HepG2 (cell line): ENCODE data around the gene CSNK1D. TPM values are rescaled to one million over a fixed set of nuclear protein-coding genes. Genes with fewer than 3 reads are reported as not detected.

Experiments
- BORCS8-MEF2B ChIP-seq: sonication (generic); formaldehyde crosslinking; IDR thresholded peaks from 2 replicates; pipeline ENCODE4 v1.8.0; 2022; ENCODE audit warnings: mild to moderate bottlenecking, missing genetic modification reagents
- CCAR2 ChIP-seq: fragments of 200-400 bp; formaldehyde crosslinking; optimal IDR thresholded peaks from 2 replicates; pipeline ENCODE3; 2018; ENCODE audit warnings: low read depth, mild to moderate bottlenecking, low read length, moderate library complexity
- CENPBD1 ChIP-seq: sonication (generic); formaldehyde crosslinking; IDR thresholded peaks from 2 replicates; pipeline ENCODE4 v1.8.0; 2022; ENCODE audit warnings: missing genetic modification reagents, low read depth, mild to moderate bottlenecking, borderline replicate concordance
- CERS6 ChIP-seq: sonication (generic); formaldehyde crosslinking; IDR thresholded peaks from 2 replicates; pipeline ENCODE4 v1.5.0; 2020; ENCODE audit warnings: missing genetic modification reagents
- GMEB1 ChIP-seq: sonication (generic); formaldehyde crosslinking; IDR thresholded peaks from 2 replicates; pipeline ENCODE4 v1.5.1; 2020; ENCODE audit warnings: missing genetic modification reagents, mild to moderate bottlenecking, borderline replicate concordance
- JARID2 ChIP-seq: sonication (generic); formaldehyde crosslinking; IDR thresholded peaks from 2 replicates; pipeline ENCODE4 v1.8.1; 2023; ENCODE audit warnings: missing genetic modification reagents, inconsistent platforms; ENCODE audit not compliant: insufficient replicate concordance
- MTERF4 ChIP-seq: sonication (generic); formaldehyde crosslinking; IDR thresholded peaks from 2 replicates; pipeline ENCODE4 v1.8.0; 2023; ENCODE audit warnings: mild to moderate bottlenecking, missing genetic modification reagents
- PHF20 ChIP-seq: sonication (generic); formaldehyde crosslinking; IDR thresholded peaks from 2 replicates; pipeline ENCODE4 v1.5.0; 2020; ENCODE audit warnings: mild to moderate bottlenecking, missing genetic modification reagents
- SETDB1 ChIP-seq: sonication (generic); formaldehyde crosslinking; IDR thresholded peaks from 2 replicates; pipeline ENCODE4 v1.5.1; 2020; ENCODE audit warnings: missing genetic modification reagents, mild to moderate bottlenecking, borderline replicate concordance
- SP4 ChIP-seq: sonication (generic); formaldehyde crosslinking; IDR thresholded peaks from 2 replicates; pipeline ENCODE4 v1.8.1; 2023; ENCODE audit warnings: mild to moderate bottlenecking, missing genetic modification reagents
- SRSF1 ChIP-seq: fragments of 200-400 bp; formaldehyde crosslinking; optimal IDR thresholded peaks from 2 replicates; pipeline ENCODE3; 2017; ENCODE audit warnings: mild to moderate bottlenecking, low read depth, low read length, moderate library complexity
- TBX3 ChIP-seq: fragments of 450-650 bp; IDR thresholded peaks from 2 replicates; pipeline ENCODE4 v1.6.1; 2017; ENCODE audit warnings: antibody characterized with exemption, mild to moderate bottlenecking, inconsistent platforms, borderline replicate concordance
- TCF7 ChIP-seq: sonication (generic); IDR thresholded peaks from 2 replicates; pipeline ENCODE4 v1.6.1; 2016; ENCODE audit warnings: antibody characterized with exemption, low read depth
- ZBTB34 ChIP-seq: sonication (generic); formaldehyde crosslinking; IDR thresholded peaks from 2 replicates; pipeline ENCODE4 v1.8.0; 2022; ENCODE audit warnings: mild to moderate bottlenecking, missing genetic modification reagents
- ZBTB4 ChIP-seq: sonication (generic); formaldehyde crosslinking; IDR thresholded peaks from 2 replicates; pipeline ENCODE4 v1.4.0; 2020; ENCODE audit warnings: missing genetic modification reagents, mild to moderate bottlenecking, borderline replicate concordance
- ZNF556 ChIP-seq: sonication (generic); formaldehyde crosslinking; IDR thresholded peaks from 2 replicates; pipeline ENCODE4 v1.4.0; 2020; ENCODE audit warnings: mild to moderate bottlenecking, missing genetic modification reagents, borderline replicate concordance
- ZNF563 ChIP-seq: sonication (generic); formaldehyde crosslinking; IDR thresholded peaks from 2 replicates; pipeline ENCODE4 v1.8.0; 2022; ENCODE audit warnings: mild to moderate bottlenecking, moderate library complexity, missing genetic modification reagents
- ZNF564 ChIP-seq: sonication (generic); formaldehyde crosslinking; IDR thresholded peaks from 2 replicates; pipeline ENCODE4 v1.8.1; 2023; ENCODE audit warnings: mild to moderate bottlenecking, missing genetic modification reagents
- ZNF567 ChIP-seq: sonication (generic); formaldehyde crosslinking; IDR thresholded peaks from 2 replicates; pipeline ENCODE4 v1.8.1; 2023; ENCODE audit warnings: mild to moderate bottlenecking, missing genetic modification reagents, borderline replicate concordance
- ZNF746 ChIP-seq: sonication (generic); formaldehyde crosslinking; IDR thresholded peaks from 2 replicates; pipeline ENCODE4 v1.8.0; 2022; ENCODE audit warnings: mild to moderate bottlenecking, missing genetic modification reagents
- polyA plus RNA-seq, 8 experiments: library from polyadenylated mRNA; depleted of rRNA in 3 of 8; stranded (reverse) in 7 of 8; unstranded in 1 of 8; fragments of >200 nt; fragmentation: Illumina TruSeq in 4 of 8; extraction: Trizol in 4 of 8; gene quantifications; 2 replicates each; pipeline versions ENCODE4 v1.2.1 to v1.2.3, GENCODE V29; 2011 to 2016; ENCODE audit warnings: low read depth in 4 of 8, missing spikeins in 1 of 8, mixed read lengths in 1 of 8; ENCODE audit not compliant: insufficient read depth in 1 of 8
- total RNA-seq, 5 experiments: library from RNA; depleted of rRNA; stranded (reverse); fragments of >200 nt; fragmentation: Illumina TruSeq; extraction: Trizol; gene quantifications; 2 replicates each; pipeline ENCODE4 v1.2.3, GENCODE V29; 2016; ENCODE audit warnings: low read depth in 1 of 5

The CSNK1D gene
- total and polyA plus RNA-seq, 2 of the 13 experiments (the other 11 are each of a cell fraction or from before 2014, with no cell fraction given), result 31.5 to 128 TPM

- TF ChIP-seq ZNF564 (CRISPR knock-in tag) (no peak), PHF20 (CRISPR knock-in tag) (peak; percentile 35; the same call in 1 of the 2 replicates), ZBTB4 (CRISPR knock-in tag) (no peak), CERS6 (CRISPR knock-in tag) (0 out of 2 replicates have a peak, but pooled peaks have one; percentile 37), ZNF556 (no peak), TCF7 (no peak), SRSF1 (peak; percentile 3), JARID2 (CRISPR knock-in tag) (peak; percentile 19), SETDB1 (CRISPR knock-in tag) (no peak), GMEB1 (CRISPR knock-in tag) (no peak), SP4 (0 out of 2 replicates have a peak, but pooled peaks have one; percentile 29), BORCS8-MEF2B (CRISPR knock-in tag) (0 out of 2 replicates have a peak, but pooled peaks have one; percentile 24), ZNF563 (CRISPR knock-in tag) (no peak), CCAR2 (no peak), TBX3 (no peak), CENPBD1 (no peak), MTERF4 (CRISPR knock-in tag) (0 out of 2 replicates have a peak, but pooled peaks have one; percentile 1), ZNF567 (no peak), ZBTB34 (no peak), ZNF746 (CRISPR knock-in tag) (no peak)
Measured at GRCh38 chr17:82235056-82235774, 38.3 kb downstream of the CSNK1D start (continued).
